GM13977 (cell line): ENCODE measurements around the gene COL12A1.

Source experiments
- DNase-seq: peaks from one replicate; pipeline ENCODE4 v3.0.0; 2012; ENCODE audit warnings: low spot score
- CTCF ChIP-seq: IDR thresholded peaks from 2 replicates; pipeline ENCODE4 v1.5.1; 2012; ENCODE audit warnings: mild to moderate bottlenecking, control low read depth; ENCODE audit not compliant: insufficient read depth; ENCODE audit errors: extremely low read depth, missing control alignments
- in situ Hi-C: fragments of 300-500 bp; cut with MboI; formaldehyde crosslinking; loops from one replicate; pipeline ENCODE4 v1.12.0; 2022; ENCODE audit warnings: low sequenced_read_pairs, low pct_unique_long_range_greater_than_20kb, mixed read lengths, inconsistent platforms; ENCODE audit not compliant: unreplicated experiment

The COL12A1 gene

GRCh38 chr6:75170691-75171560 is 34.9 kb downstream of the COL12A1 start:
- DNase-seq, result no peak
- TF ChIP-seq CTCF, result no peak
- in situ Hi-C loops, result no loop called here

GRCh38 chr6:75169689-75170586 is 35.9 kb downstream of the COL12A1 start:
- TF ChIP-seq CTCF, result no peak
- DNase-seq, result no peak
- in situ Hi-C loops, result no loop called here

GRCh38 chr6:75167851-75168250 is 38.0 kb downstream of the COL12A1 start:
- no peak for TF ChIP-seq CTCF
- in situ Hi-C loops, result no loop called here
- DNase-seq, result no peak

- TF ChIP-seq CTCF, result no peak
- DNase-seq, result no peak
- in situ Hi-C loops, result no loop called here
These were observed 38.5 kb downstream of the COL12A1 start for GRCh38 chr6:75167325-75167724.

GRCh38 chr6:75166773-75167172 is 39.1 kb downstream of the COL12A1 start:
- in situ Hi-C loops, result no loop called here
- DNase-seq, result no peak
- no peak for TF ChIP-seq CTCF

GRCh38 chr6:75166236-75166635 is 39.6 kb downstream of the COL12A1 start:
- in situ Hi-C loops, result no loop called here
- no peak for TF ChIP-seq CTCF

More at GRCh38 chr6:75166236-75166635, 39.6 kb downstream of the COL12A1 start:
- DNase-seq, result no peak
